CD8-positive, alpha-beta memory T cell (primary cell): ENCODE data around the gene CPLX1. TPM values are rescaled to one million over a fixed set of nuclear protein-coding genes. Genes with fewer than 3 reads are reported as not detected.
A peak's percentile ranks its signal among the peaks of the same experiment; 100 is the strongest.

Experiments used
- CTCF ChIA-PET: fragments of 350-600 bp; sonication (Branson Sonifier 250); formaldehyde crosslinking; loops from one replicate; lab custom pipeline; 2021; ENCODE audit warnings: antibody characterized with exemption; lab: Charles Lee
- POLR2A ChIA-PET: fragments of 350-600 bp; sonication (Branson Sonifier 250); formaldehyde crosslinking; loops from one replicate; lab custom pipeline; 2021; ENCODE audit warnings: antibody characterized with exemption; lab: Charles Lee
- DNase-seq, 5 donors: peaks; one replicate each; pipeline versions ENCODE4 v3.0.0 to v3.0.0-alpha.2; 2020 to 2022; ENCODE audit warnings: mixed read lengths in 1 of 5
- H3K27ac ChIP-seq: one replicate; pipeline ENCODE4 v1.7.0; 2013; ENCODE audit warnings: low read depth, mild to moderate bottlenecking, low read length, moderate library complexity
- H3K27me3 ChIP-seq: 2 replicates; pipeline ENCODE4 v1.7.0; 2013; ENCODE audit warnings: low read length, mild to moderate bottlenecking; ENCODE audit not compliant: insufficient read depth, poor library complexity, severe bottlenecking
- H3K36me3 ChIP-seq: 2 replicates; pipeline ENCODE4 v1.7.0; 2013; ENCODE audit warnings: mild to moderate bottlenecking, low read length, moderate library complexity; ENCODE audit not compliant: insufficient read depth
- H3K4me1 ChIP-seq: 2 replicates; pipeline ENCODE4 v1.7.0; 2013; ENCODE audit warnings: mild to moderate bottlenecking, low read length, moderate library complexity; ENCODE audit not compliant: insufficient read depth
- H3K4me3 ChIP-seq: 2 replicates; pipeline ENCODE4 v1.7.0; 2013; ENCODE audit warnings: mild to moderate bottlenecking, low read length
- H3K9me3 ChIP-seq: 2 replicates; pipeline ENCODE4 v1.7.0; 2013; ENCODE audit warnings: mild to moderate bottlenecking, low read length
- H3K27ac Mint-ChIP-seq, 8 donors: one replicate each; pipeline ENCODE4 v1.8.0; 2020 to 2021; ENCODE audit warnings: mixed read lengths in 8 of 8, mild to moderate bottlenecking in 6 of 8, inconsistent platforms in 3 of 8, moderate library complexity in 3 of 8
- H3K27me3 Mint-ChIP-seq, 2 donors: one replicate each; pipeline ENCODE4 v1.8.0; 2020 to 2021; ENCODE audit warnings: mixed read lengths in 2 of 2, mild to moderate bottlenecking in 1 of 2, moderate library complexity in 1 of 2
- H3K36me3 Mint-ChIP-seq, 3 donors: one replicate each; pipeline ENCODE4 v1.8.0; 2020 to 2021; ENCODE audit warnings: mixed read lengths in 3 of 3, inconsistent platforms in 1 of 3, mild to moderate bottlenecking in 1 of 3
- H3K4me1 Mint-ChIP-seq, 3 donors: one replicate each; pipeline ENCODE4 v1.8.0; 2020 to 2021; ENCODE audit warnings: mixed read lengths in 3 of 3, inconsistent platforms in 1 of 3, mild to moderate bottlenecking in 1 of 3
- H3K4me3 Mint-ChIP-seq, 7 donors: one replicate each; pipeline ENCODE4 v1.8.0; 2020 to 2021; ENCODE audit warnings: mixed read lengths in 7 of 7, mild to moderate bottlenecking in 6 of 7, moderate library complexity in 4 of 7, inconsistent platforms in 2 of 7
- H3K9me3 Mint-ChIP-seq, 5 donors: one replicate each; pipeline ENCODE4 v1.8.0; 2020 to 2022; ENCODE audit warnings: mixed read lengths in 5 of 5, mild to moderate bottlenecking in 3 of 5, moderate library complexity in 2 of 5, inconsistent platforms in 1 of 5
- polyA plus RNA-seq: library from polyadenylated mRNA; unstranded; fragments of 300-500 nt; fragmentation: Illumina TruSeq; gene quantifications from one replicate; pipeline ENCODE4 v1.2.3, GENCODE V29; 2021
- total RNA-seq, 2 experiments: library from RNA; stranded (reverse); gene quantifications; one replicate each; pipeline ENCODE4 v1.2.3, GENCODE V29; 2021

The CPLX1 gene
- total and polyA plus RNA-seq, 3 experiments from 2014 or later, result 0.13 to 0.16 TPM; not detected in 1

GRCh38 chr4:868421-868820 lies 42.5 kb upstream of the CPLX1 start:
- Histone ChIP-seq H3K27me3 (no peaks in the 10 kb centered on the region), H3K36me3 (peaks cover 22% of the 10 kb centered on the region), H3K4me3 (no peak overlapping the region), H3K9me3 (no peaks in the 10 kb centered on the region), H3K27ac (no peak overlapping the region), H3K4me1 (no peaks in the 10 kb centered on the region)
- Mint-ChIP-seq H3K9me3 (no peaks in the 10 kb centered on the region), H3K27ac (no peak overlapping the region), H3K27me3 (no peaks in the 10 kb centered on the region), H3K4me3 (no peak overlapping the region), H3K36me3 (peaks cover 6 to 78% (median 12%) of the 10 kb centered on the region in 3 donors), H3K4me1 (no peaks in the 10 kb centered on the region)
- DNase-seq, result no peak
- CTCF ChIA-PET, result no interaction called here
- POLR2A ChIA-PET, result no interaction called here

- Histone ChIP-seq H3K4me3 (no peak overlapping the region), H3K9me3 (no peaks in the 10 kb centered on the region), H3K4me1 (no peaks in the 10 kb centered on the region), H3K27ac (no peak overlapping the region), H3K27me3 (no peaks in the 10 kb centered on the region), H3K36me3 (peaks cover 22% of the 10 kb centered on the region)
- H3K4me1 Mint-ChIP-seq, result no peaks in the 10 kb centered on the region
- H3K36me3 Mint-ChIP-seq, result peaks cover 11 to 80% (median 16%) of the 10 kb centered on the region in 3 donors
- H3K27ac Mint-ChIP-seq, result no peak overlapping the region
- no peak overlapping the region for H3K4me3 Mint-ChIP-seq
- DNase-seq, result no peak
- H3K9me3 Mint-ChIP-seq, result no peaks in the 10 kb centered on the region
- ChIA-PET POLR2A (no interaction called here), CTCF (no interaction called here)
- H3K27me3 Mint-ChIP-seq, result no peaks in the 10 kb centered on the region
Observed at GRCh38 chr4:867526-868250, 41.8 kb upstream of the CPLX1 start.

- POLR2A ChIA-PET, result no interaction called here
- H3K9me3 Mint-ChIP-seq, result no peaks in the 10 kb centered on the region
- peaks cover 12 to 82% (median 21%) of the 10 kb centered on the region in 3 donors for H3K36me3 Mint-ChIP-seq
Observed at GRCh38 chr4:866761-867390, 40.9 kb upstream of the CPLX1 start.

GRCh38 chr4:866068-866760 lies 40.3 kb upstream of the CPLX1 start:
- no peaks in the 10 kb centered on the region for H3K4me1 ChIP-seq
- no peaks in the 10 kb centered on the region for H3K9me3 Mint-ChIP-seq
- H3K27me3 Mint-ChIP-seq, result no peaks in the 10 kb centered on the region
- no peaks in the 10 kb centered on the region for H3K27me3 ChIP-seq
- H3K27ac Mint-ChIP-seq, result no peak overlapping the region
- CTCF ChIA-PET, result no interaction called here
- no peaks in the 10 kb centered on the region for H3K4me1 Mint-ChIP-seq
- DNase-seq, result no peak
- H3K36me3 Mint-ChIP-seq, result peaks cover 12 to 82% (median 22%) of the 10 kb centered on the region in 3 donors
- H3K36me3 ChIP-seq, result peaks cover 22% of the 10 kb centered on the region
- no peaks in the 10 kb centered on the region for H3K9me3 ChIP-seq
- no peak overlapping the region for H3K4me3 ChIP-seq
- no peak overlapping the region for H3K27ac ChIP-seq
- POLR2A ChIA-PET, result no interaction called here
- no peak overlapping the region for H3K4me3 Mint-ChIP-seq

More at GRCh38 chr4:866761-867390, 40.9 kb upstream of the CPLX1 start:
- H3K4me1 Mint-ChIP-seq, result no peaks in the 10 kb centered on the region
- H3K27ac Mint-ChIP-seq, result peak overlapping the region in 1 of 8 donors; percentile 84
- Histone ChIP-seq H3K9me3 (no peaks in the 10 kb centered on the region), H3K27me3 (no peaks in the 10 kb centered on the region), H3K27ac (no peak overlapping the region), H3K4me3 (no peak overlapping the region), H3K36me3 (peaks cover 22% of the 10 kb centered on the region), H3K4me1 (no peaks in the 10 kb centered on the region)
- CTCF ChIA-PET, result no interaction called here
- DNase-seq, result no peak
- H3K27me3 Mint-ChIP-seq, result no peaks in the 10 kb centered on the region
- no peak overlapping the region for H3K4me3 Mint-ChIP-seq

- H3K36me3 ChIP-seq, result peaks cover 22% of the 10 kb centered on the region
- POLR2A ChIA-PET, result no interaction called here
- Mint-ChIP-seq H3K4me3 (no peak overlapping the region), H3K27ac (no peak overlapping the region), H3K27me3 (no peaks in the 10 kb centered on the region), H3K9me3 (no peaks in the 10 kb centered on the region), H3K36me3 (peaks cover 12 to 82% (median 25%) of the 10 kb centered on the region in 3 donors), H3K4me1 (no peaks in the 10 kb centered on the region)
- H3K9me3 ChIP-seq, result no peaks in the 10 kb centered on the region
- peak in 1 of 5 donors; percentile 34 for DNase-seq
- no peaks in the 10 kb centered on the region for H3K27me3 ChIP-seq
- H3K4me3 ChIP-seq, result no peak overlapping the region
- no peak overlapping the region for H3K27ac ChIP-seq
- H3K4me1 ChIP-seq, result no peaks in the 10 kb centered on the region
- CTCF ChIA-PET, result no interaction called here
Observed at GRCh38 chr4:865572-865971, 39.6 kb upstream of the CPLX1 start.

GRCh38 chr4:865121-865465 lies 39.2 kb upstream of the CPLX1 start:
- ChIA-PET POLR2A (no interaction called here), CTCF (no interaction called here)
- Histone ChIP-seq H3K4me3 (no peak overlapping the region), H3K4me1 (no peaks in the 10 kb centered on the region), H3K27ac (no peak overlapping the region), H3K9me3 (no peaks in the 10 kb centered on the region), H3K27me3 (no peaks in the 10 kb centered on the region), H3K36me3 (peaks cover 22% of the 10 kb centered on the region)
- no peaks in the 10 kb centered on the region for H3K27me3 Mint-ChIP-seq
- H3K36me3 Mint-ChIP-seq, result peaks cover 12 to 81% (median 27%) of the 10 kb centered on the region in 3 donors
- no peaks in the 10 kb centered on the region for H3K9me3 Mint-ChIP-seq
- H3K4me1 Mint-ChIP-seq, result no peaks in the 10 kb centered on the region
- no peak overlapping the region for H3K4me3 Mint-ChIP-seq
- H3K27ac Mint-ChIP-seq, result peak overlapping the region in 1 of 8 donors; percentile 54
- DNase-seq, result no peak

GRCh38 chr4:864456-865120 lies 38.7 kb upstream of the CPLX1 start:
- Histone ChIP-seq H3K4me1 (no peaks in the 10 kb centered on the region), H3K27me3 (no peaks in the 10 kb centered on the region), H3K27ac (no peak overlapping the region), H3K4me3 (no peak overlapping the region), H3K9me3 (no peaks in the 10 kb centered on the region), H3K36me3 (peaks cover 25% of the 10 kb centered on the region)
- peaks cover 0 to 2% (median 0%) of the 10 kb centered on the region in 3 donors for H3K4me1 Mint-ChIP-seq
- H3K9me3 Mint-ChIP-seq, result no peaks in the 10 kb centered on the region
- peaks cover 8 to 81% (median 27%) of the 10 kb centered on the region in 3 donors for H3K36me3 Mint-ChIP-seq
- ChIA-PET CTCF (no interaction called here), POLR2A (no interaction called here)
- H3K27ac Mint-ChIP-seq, result peak overlapping the region in 1 of 8 donors; percentile 54
- no peak overlapping the region for H3K4me3 Mint-ChIP-seq
- peak in 1 of 5 donors; percentile 44 for DNase-seq
- H3K27me3 Mint-ChIP-seq, result no peaks in the 10 kb centered on the region
